ENCODE results near the gene SRP14. TPM values are rescaled to one million over a fixed set of nuclear protein-coding genes. Genes with fewer than 3 reads are reported as not detected.

SRP14 gene
- total and polyA plus RNA-seq, 9 of the 15 experiments (the other 6 are each of a cell fraction or from before 2014, with no cell fraction given): 161 to 1,097 (median 402) TPM

- TF ChIP-seq CTCF (IDR thresholded peaks at IDR 0.05 in 2 of 3, conservative IDR thresholded peaks at IDR 0.05 in 1 of 3; ENCODE audit: insufficient read depth in 2 of 3, low read depth in 1 of 3, low read length in 3 of 3): peak; percentile 67 to 78 (median 74)
- no peak for TF ChIP-seq CHD7 (IDR thresholded peaks at IDR 0.05; ENCODE audit: low read depth, low read length)
- TF ChIP-seq BRCA1 (IDR thresholded peaks at IDR 0.05): no peak
- no peak for TF ChIP-seq BRCA1 (CRISPR knock-in tag; IDR thresholded peaks at IDR 0.05)
- TF ChIP-seq CREB1 (IDR thresholded peaks at IDR 0.05): no peak
- TF ChIP-seq CREB1 (CRISPR knock-in tag; IDR thresholded peaks at IDR 0.05): no peak
- TF ChIP-seq SMC3 (conservative IDR thresholded peaks at IDR 0.05; ENCODE audit: insufficient read depth, low read depth, low read length): peak; percentile 40; the same call in 1 of the 2 replicates
- TF ChIP-seq GABPB2 (CRISPR knock-in tag; conservative IDR thresholded peaks at IDR 0.05): no peak
Observed at GRCh38 chr15:40029979-40030893, 8.7 kb downstream of the SRP14 start (continued).

Data from K562 (cell line).